ENCODE measurements around the gene IMMP2L.

DNA sequence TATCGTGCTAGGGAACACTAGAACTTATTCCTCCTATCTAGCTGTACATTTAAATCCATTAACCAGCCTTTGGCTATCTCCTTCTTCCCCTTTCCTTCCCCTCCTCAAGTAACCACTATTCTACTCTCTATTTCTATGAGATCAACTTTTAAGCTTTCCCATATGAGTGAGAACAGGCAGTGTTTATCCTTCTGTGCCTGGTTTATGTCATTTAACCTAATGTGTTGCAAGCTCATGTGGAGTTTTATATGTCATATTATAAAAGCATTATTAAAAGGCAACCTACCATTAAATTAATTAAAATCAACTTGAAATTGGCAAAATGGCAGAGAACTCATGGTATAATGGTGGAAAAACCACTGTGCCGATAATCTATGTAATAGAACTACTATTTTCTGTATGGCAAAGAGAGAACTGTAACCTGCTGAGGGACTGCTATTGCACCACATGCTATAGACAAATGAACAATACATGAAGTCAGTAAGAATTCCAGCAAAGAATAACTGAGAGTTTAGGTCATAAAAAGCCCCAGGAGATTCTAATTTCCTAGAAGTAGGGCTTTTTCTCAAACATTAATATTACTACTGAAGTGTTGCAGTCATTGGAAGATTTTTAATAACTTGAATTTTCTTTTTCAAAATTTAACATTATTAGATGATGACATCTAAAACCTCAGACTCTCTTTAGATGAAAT is 389.6 kb downstream of the IMMP2L start:
- TF ChIP-seq CTCF (IDR thresholded peaks at IDR 0.05) (no peak), POLR2A (IDR thresholded peaks at IDR 0.05) (no peak)

All from thyroid gland (tissue), 4 donors.